Neural progenitor cell (in vitro differentiated cells): ENCODE results near the gene NANOGP8.

Experiments
- CTCF ChIP-seq: fragments of 200-600 bp; sonication (generic); IDR thresholded peaks from 2 replicates; pipeline ENCODE4 v1.5.1; 2017; ENCODE audit warnings: antibody characterized with exemption, mild to moderate bottlenecking
- EZH2 ChIP-seq: fragments of 200-600 bp; sonication (generic); IDR thresholded peaks from 2 replicates; pipeline ENCODE4 v1.6.1; 2017; ENCODE audit warnings: antibody characterized with exemption, mild to moderate bottlenecking, moderate library complexity

- TF ChIP-seq CTCF (no peak), EZH2 (no peak)
These were observed 3.2 kb upstream of the NANOGP8 start for GRCh38 chr15:35088329-35088728.
